Renal cortex interstitium (tissue), 15 donors: ENCODE data around the gene PPP1R15B. TPM values are rescaled to one million over a fixed set of nuclear protein-coding genes. Genes with fewer than 3 reads are reported as not detected.

Experiments
- DNase-seq, 11 donors: peaks; one replicate each; pipeline ENCODE4 v3.0.0-alpha.2; 2013; ENCODE audit warnings: low read depth in 9 of 11, low spot score in 4 of 11; ENCODE audit errors: extremely low read depth in 1 of 11
- long read RNA-seq, 16 experiments: transcript quantifications; one replicate each; lab custom pipeline, GENCODE V29; 2026
- polyA plus RNA-seq, 3 donors: library from polyadenylated mRNA; unstranded; fragments of 120-200 nt; gene quantifications; one replicate each; pipeline ENCODE4 v1.2.1, GENCODE V29; 2013; ENCODE audit not compliant: insufficient read length in 3 of 3

The PPP1R15B gene
- polyA plus RNA-seq: 10 to 100 TPM; 37.6 to 45.6 (median 40.5) TPM
- long read RNA-seq, donor 1, full-length matches to known transcripts: 3 of 3 reads
- long read RNA-seq, donor 1, partial matches to known transcripts: 0 of 3 reads
- long read RNA-seq, donor 1, other reads (novel, unspliced or antisense): 0 of 3 reads
- long read RNA-seq, donor 2, full-length matches to known transcripts: 9 of 9 reads
- long read RNA-seq, donor 2, partial matches to known transcripts: 0 of 9 reads
- long read RNA-seq, donor 2, other reads (novel, unspliced or antisense): 0 of 9 reads
- long read RNA-seq, donor 3, full-length matches to known transcripts: 10 of 10 reads
- long read RNA-seq, donor 3, partial matches to known transcripts: 0 of 10 reads
- long read RNA-seq, donor 3, other reads (novel, unspliced or antisense): 0 of 10 reads
- long read RNA-seq, donor 4, full-length matches to known transcripts: 4 of 4 reads
- long read RNA-seq, donor 4, partial matches to known transcripts: 0 of 4 reads
- long read RNA-seq, donor 4, other reads (novel, unspliced or antisense): 0 of 4 reads
- long read RNA-seq, donor 5: 0 reads
- long read RNA-seq, donor 6, full-length matches to known transcripts: 9 of 9 reads
- long read RNA-seq, donor 6, partial matches to known transcripts: 0 of 9 reads
- long read RNA-seq, donor 6, other reads (novel, unspliced or antisense): 0 of 9 reads
- long read RNA-seq, donor 7, full-length matches to known transcripts: 7 of 7 reads
- long read RNA-seq, donor 7, partial matches to known transcripts: 0 of 7 reads
- long read RNA-seq, donor 7, other reads (novel, unspliced or antisense): 0 of 7 reads
- long read RNA-seq, donor 8, full-length matches to known transcripts: 11 of 11 reads
- long read RNA-seq, donor 8, partial matches to known transcripts: 0 of 11 reads
- long read RNA-seq, donor 8, other reads (novel, unspliced or antisense): 0 of 11 reads
- long read RNA-seq, donor 9, full-length matches to known transcripts: 4 of 16 reads
- long read RNA-seq, donor 9, partial matches to known transcripts: 12 of 16 reads
- long read RNA-seq, donor 9, other reads (novel, unspliced or antisense): 0 of 16 reads
- long read RNA-seq, donor 10, full-length matches to known transcripts: 10 of 10 reads
- long read RNA-seq, donor 10, partial matches to known transcripts: 0 of 10 reads
- long read RNA-seq, donor 10, other reads (novel, unspliced or antisense): 0 of 10 reads
- long read RNA-seq, donor 11, full-length matches to known transcripts: 6 of 6 reads
- long read RNA-seq, donor 11, partial matches to known transcripts: 0 of 6 reads
- long read RNA-seq, donor 11, other reads (novel, unspliced or antisense): 0 of 6 reads
- long read RNA-seq, donor 12, full-length matches to known transcripts: 2 of 2 reads
- long read RNA-seq, donor 12, partial matches to known transcripts: 0 of 2 reads
- long read RNA-seq, donor 12, other reads (novel, unspliced or antisense): 0 of 2 reads
- long read RNA-seq, donor 13, full-length matches to known transcripts: 10 of 16 reads
- long read RNA-seq, donor 13, partial matches to known transcripts: 6 of 16 reads
- long read RNA-seq, donor 13, other reads (novel, unspliced or antisense): 0 of 16 reads
- long read RNA-seq, donor 14, full-length matches to known transcripts: 3 of 3 reads
- long read RNA-seq, donor 14, partial matches to known transcripts: 0 of 3 reads
- long read RNA-seq, donor 14, other reads (novel, unspliced or antisense): 0 of 3 reads
- long read RNA-seq, donor 15, full-length matches to known transcripts: 4 of 4 reads
- long read RNA-seq, donor 15, partial matches to known transcripts: 0 of 4 reads
- long read RNA-seq, donor 15, other reads (novel, unspliced or antisense): 0 of 4 reads
- long read RNA-seq, donor 16, full-length matches to known transcripts: 14 of 14 reads
- long read RNA-seq, donor 16, partial matches to known transcripts: 0 of 14 reads
- long read RNA-seq, donor 16, other reads (novel, unspliced or antisense): 0 of 14 reads

- peak; percentile 92 to 98 (median 96) for DNase-seq
Measured at GRCh38 chr1:204411451-204412204, at the start of gene PPP1R15B. TSS of gene PPP1R15B (minus strand) at chr1:204411817. CDS start at chr1:204411411, 406 bp downstream.

GRCh38 chr1:204460346-204460745 lies 48.7 kb upstream of the PPP1R15B start:
- DNase-seq: no peak

GRCh38 chr1:204459706-204460105 lies 48.1 kb upstream of the PPP1R15B start:
- no peak for DNase-seq

- no peak for DNase-seq
Measured at GRCh38 chr1:204457666-204458065, 46.0 kb upstream of the PPP1R15B start.

GRCh38 chr1:204456826-204457442 lies 45.3 kb upstream of the PPP1R15B start:
- peak in 8 of 11 donors; percentile 45 to 67 (median 62) for DNase-seq

- no peak for DNase-seq
Measured at GRCh38 chr1:204455831-204456145, 44.2 kb upstream of the PPP1R15B start.

- no peak for DNase-seq
Measured at GRCh38 chr1:204455063-204455830, 43.6 kb upstream of the PPP1R15B start.

- DNase-seq: no peak
Measured at GRCh38 chr1:204454476-204454875, 42.9 kb upstream of the PPP1R15B start.

- DNase-seq: no peak
Measured at GRCh38 chr1:204453141-204453772, 41.6 kb upstream of the PPP1R15B start.

GRCh38 chr1:204451352-204452124 lies 39.9 kb upstream of the PPP1R15B start:
- no peak for DNase-seq

GRCh38 chr1:204450461-204451257 lies 39.0 kb upstream of the PPP1R15B start:
- DNase-seq: no peak

- no peak for DNase-seq
Measured at GRCh38 chr1:204449678-204450280, 38.2 kb upstream of the PPP1R15B start.

- no peak for DNase-seq
Measured at GRCh38 chr1:204448991-204449677, 37.5 kb upstream of the PPP1R15B start.
